GM15510 (cell line): ENCODE results near the gene PLEKHG3.

Source experiments
- POLR2A ChIP-seq: IDR thresholded peaks from 3 replicates; pipeline ENCODE4 v1.6.1; 2011; ENCODE audit warnings: borderline replicate concordance; ENCODE audit not compliant: insufficient read length; ENCODE audit errors: extremely low read depth

The PLEKHG3 gene

DNA sequence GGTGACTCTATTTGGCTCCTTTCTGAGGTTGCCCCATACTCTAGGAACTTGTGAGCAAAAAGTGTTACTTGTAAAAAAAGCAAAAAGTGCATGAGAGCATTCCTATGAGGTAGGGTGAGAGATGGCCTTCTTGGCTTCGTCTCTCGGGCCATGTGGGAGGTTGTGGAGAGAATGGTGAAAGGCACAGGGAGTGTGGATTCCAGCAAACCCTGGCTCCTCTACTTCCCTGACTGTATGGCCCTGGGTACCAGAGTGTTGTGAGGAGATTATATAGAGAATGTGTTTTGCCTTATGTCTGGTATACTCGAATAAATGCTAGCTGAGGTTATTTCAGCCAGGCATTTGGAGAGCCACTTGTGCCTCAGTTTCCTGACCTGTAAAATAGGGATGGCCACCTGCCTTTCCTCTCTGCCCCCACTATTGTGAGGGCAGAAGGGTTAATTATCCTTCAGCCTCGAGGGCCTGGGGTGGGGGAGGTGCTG, 11.0 kb downstream of the PLEKHG3 start:
- TF ChIP-seq POLR2A: no peak

DNA sequence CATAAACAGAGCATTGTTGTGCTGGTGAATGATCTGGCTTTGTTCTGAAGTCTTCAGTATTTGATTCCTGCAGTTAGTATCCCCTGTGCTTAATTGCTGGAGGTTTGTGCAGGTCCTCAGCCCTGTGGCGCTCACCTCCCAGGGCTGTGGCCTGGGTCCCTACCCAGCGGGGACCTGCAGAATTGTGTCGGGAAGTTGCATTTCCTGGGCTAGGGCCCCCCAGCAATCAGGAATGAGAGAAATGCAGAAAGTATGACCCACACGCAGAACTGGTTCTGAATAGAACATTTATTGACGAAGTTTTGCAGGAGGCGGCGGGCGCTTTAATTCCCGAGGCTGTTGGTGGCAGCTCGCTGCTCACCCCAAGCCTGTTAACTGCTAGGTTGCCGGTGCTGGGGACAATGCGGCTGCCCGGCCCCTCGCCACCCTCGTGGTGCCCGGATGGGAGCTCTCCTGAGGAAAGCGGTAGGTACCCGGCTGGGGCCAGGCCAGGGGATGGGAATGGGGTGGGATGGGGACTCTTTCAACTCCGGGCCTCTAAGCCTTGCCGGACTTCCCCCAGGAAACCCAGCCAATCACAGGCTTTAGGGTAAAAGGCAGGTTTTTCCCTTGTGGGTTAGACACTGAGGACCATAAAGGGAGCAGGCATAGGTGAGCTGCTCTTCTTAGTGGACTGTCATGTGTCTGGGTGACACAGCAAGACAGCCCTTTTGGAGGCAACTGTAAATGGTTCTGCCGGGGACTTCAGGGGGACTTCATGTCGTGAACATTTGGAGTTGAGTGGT, 11.6 kb downstream of the PLEKHG3 start:
- TF ChIP-seq POLR2A: no peak

DNA sequence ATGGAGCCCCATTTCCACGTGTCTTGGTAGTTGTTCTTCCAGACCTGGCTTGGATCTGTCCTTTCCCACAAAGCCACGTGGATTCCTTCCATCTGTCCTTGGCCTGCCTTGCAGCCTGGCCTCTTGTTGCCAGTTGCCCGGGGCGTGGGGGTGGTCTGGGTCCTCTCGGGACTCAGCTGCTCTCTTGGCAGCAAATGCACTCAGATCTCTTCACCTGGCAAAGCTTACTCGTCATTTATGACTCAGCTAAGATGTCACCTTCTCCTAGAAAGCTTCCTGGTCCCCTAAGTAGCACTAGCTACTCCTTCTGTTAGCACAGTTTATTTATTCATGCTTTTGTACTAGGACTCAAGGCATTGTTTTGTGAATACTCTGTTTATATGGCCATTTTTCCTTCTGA, 13.6 kb downstream of the PLEKHG3 start:
- no peak for TF ChIP-seq POLR2A

DNA sequence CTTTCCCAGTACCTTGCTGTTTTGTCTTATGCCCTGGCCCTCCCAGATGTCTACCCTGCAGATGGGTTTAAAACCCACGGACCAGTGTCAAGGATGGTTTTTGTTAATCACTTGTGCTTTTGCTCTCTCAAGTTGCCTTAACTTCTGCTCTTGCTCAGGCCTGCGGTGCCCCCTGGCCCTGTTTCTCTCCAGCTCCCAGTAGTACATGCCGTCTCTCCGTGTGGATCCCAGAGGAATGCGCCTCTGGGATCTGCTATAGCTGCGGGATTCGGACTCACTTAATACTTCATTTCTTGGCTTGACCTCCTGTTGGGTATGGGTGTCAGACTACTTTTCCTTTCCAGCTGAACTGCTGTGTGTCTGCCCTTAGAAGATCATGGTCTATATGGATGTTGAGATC, 14.5 kb downstream of the PLEKHG3 start:
- no peak for TF ChIP-seq POLR2A

DNA sequence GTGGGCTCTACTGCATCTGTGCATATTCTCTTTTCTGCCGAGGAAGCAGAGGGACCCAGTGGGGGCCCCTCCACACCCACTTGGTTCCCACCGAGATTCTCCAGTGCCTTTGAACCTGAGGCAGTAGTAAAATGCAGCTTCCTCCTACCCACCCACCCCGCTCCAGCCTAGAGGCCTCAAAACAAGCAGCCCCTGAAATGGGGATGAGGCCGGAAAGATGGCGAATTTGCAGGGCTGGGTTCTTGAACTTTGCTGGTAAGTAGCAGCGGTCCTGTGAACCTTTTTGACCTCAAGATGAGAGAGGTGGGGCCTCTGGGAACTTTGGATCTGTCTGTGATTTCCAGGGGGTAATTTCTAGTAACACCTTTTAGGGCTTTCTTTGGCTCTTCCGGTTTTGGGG, 15.4 kb downstream of the PLEKHG3 start:
- TF ChIP-seq POLR2A: no peak

DNA sequence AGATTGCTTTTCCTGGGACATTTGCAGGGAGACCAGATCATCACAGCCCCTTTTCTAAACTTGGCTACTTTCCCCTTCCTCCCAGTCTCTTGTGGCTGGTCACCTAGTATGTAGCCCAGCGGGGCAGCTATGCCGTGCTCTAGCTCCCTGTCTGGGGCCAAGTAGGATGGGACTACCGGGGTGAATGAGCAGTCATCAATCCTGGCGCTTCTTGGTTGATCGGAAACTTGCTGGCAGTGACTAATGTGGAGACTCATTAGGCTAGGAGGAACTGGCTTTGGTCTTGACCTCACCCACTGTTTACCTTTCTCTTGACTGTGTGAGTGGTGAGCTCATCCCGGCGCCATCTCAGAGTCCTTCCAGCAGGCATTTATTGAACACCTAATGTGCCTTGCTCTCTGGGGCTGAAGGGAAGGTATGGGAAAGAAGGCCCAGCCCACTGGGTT, 15.9 kb downstream of the PLEKHG3 start:
- TF ChIP-seq POLR2A: no peak

DNA sequence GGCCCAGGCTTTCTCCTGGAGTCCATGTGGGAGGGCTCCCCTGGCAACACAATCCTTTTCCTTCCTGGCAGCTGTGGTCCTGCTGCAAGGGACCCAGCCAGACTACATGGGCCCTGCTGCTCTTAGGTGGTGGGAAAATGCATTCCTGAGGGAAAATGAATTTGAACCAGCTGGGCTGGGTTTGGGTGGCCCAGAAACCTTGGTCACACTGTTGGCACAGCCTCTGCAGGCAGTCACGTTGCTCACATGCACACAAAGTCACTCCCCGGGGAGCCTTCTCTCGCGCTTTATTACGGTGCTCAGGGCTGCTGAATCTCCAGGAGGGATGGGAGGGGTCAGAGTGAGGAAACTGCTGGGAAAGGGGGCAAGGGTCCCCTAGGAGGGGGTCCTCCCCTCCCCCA, 17.2 kb downstream of the PLEKHG3 start:
- TF ChIP-seq POLR2A: no peak

DNA sequence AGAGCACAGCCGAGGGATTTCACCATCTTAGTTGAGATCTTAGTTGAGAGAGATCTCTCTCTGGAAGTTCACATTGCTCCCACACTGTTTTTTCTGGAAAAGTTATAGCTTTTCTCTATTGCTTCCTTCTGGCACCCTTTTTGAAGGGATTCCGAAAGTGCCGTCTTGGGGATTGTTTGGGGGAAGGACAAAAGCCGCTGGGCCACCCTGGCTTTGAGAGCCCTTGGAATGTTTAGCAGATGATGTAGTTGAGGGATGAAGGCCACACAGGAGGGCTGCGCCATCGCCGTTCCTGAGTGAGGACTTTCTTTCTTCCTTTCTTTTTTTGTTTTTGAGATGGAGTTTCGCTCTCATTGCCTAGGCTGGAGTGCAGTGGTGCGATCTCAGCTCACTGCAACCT, 17.7 kb downstream of the PLEKHG3 start:
- TF ChIP-seq POLR2A: no peak

DNA sequence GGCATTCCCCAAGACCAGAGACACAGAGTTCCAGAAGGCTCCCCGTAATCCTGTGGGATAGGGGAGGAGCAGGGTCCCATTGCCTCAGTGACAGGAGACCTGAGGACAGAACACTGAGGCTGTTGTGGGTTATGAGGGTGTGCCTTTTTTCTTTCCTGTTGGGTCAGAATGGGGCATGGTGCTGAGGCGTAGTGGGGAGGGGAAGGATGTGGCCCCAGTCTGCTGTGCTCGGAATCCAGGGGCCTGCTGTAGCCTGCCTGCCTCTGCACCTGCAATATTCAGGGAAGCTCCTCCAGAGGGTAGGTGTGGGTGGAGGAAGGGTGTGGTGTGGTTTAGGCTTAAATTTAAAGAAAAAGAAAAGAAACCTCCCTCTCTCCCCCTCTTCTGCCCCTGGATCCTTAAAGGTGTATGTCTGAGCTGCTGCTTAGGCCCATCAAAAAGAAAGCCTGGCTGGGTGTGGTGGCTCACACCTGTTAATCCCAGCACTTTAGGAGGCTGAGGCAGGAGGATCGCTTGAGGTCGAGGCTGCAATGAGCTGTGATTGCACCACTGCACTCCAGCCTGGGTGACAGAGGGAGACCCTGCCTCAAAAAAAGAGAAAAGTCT, 18.7 kb downstream of the PLEKHG3 start:
- TF ChIP-seq POLR2A: no peak

DNA sequence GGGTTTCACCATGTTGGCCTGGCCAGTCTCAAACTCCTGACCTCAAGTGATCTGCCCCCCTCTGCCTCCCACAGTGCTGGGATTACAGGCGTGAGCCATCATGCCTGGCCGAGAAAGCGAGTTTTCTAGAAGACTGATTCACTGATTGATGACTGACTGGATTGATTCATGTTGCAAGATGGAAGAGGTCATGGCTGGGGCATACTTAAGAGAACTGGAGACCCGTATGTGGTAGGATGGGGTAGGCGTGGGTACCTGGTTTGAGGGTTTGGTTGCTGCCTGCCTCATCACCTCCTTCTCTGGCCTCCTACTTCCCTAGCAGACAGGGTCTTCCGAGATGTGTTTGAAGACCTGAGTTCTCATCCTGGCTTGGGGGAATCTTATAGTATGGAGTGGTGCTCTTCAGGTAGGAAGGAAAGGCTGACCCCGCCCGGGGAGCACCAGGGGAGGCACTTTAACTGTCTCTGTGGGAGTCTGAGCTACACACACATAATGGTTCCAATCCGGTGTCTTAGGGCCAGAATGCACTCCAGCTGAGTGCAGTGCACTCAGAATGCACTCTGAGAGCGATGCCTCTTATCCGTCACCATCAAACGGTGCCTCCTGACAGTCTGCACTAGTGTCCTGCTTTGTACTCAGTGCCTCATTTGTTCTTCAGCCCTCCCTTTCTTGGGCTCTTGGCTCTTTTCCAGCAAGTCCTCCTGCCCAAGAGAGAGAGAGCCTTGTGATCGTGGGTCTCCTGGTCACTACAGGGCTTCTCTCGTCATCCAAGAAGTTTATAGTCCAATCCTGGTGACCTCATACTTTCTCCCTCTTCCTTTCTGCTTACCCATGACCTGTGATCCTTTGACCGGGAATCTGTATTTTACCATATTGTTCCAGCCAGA, 19.7 kb downstream of the PLEKHG3 start:
- no peak for TF ChIP-seq POLR2A

DNA sequence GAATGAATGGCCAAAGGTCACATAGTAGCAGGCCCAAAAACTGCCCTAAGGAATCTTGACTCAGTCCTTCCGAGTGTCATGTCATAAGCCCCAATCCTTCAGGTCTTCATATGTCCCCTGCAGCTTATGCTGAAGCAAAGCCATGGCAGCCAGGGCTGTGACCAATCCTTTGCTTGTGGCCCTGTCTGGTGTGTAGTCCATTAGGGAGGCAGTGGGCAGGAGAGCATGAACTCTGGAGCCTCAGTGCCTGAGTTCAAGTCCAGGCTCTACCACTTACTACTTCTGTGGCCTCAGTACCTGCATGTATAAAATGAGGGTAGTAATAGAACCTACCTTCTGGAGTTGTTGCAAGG, 20.3 kb downstream of the PLEKHG3 start:
- no peak for TF ChIP-seq POLR2A

DNA sequence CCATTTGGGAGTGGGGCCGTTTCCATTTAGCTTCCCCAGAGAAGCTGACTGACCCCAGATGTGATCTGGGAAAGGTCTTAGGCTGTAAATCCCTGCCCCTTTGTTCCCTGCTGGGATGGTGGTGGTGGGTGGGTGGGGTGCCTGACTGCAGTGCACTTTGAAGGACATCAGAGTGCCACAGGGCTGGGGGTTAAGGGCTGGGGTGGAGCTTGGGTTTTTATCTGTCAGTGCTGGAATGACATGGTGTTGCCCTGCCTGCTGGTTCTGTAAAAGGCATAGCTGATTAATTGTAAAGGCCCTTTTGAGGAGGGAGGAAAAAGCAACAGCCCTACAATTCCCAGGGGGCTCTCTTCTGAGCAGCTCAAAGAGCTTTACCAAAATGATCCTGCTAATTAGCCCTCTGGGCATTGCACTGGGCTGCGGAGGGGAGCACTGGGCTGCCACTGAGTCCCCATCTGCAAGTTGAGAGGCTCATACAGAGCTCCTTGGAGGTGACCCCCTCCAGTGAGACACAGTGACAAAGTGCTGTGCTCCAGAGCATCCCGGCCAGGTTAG, 21.1 kb downstream of the PLEKHG3 start:
- TF ChIP-seq POLR2A: no peak

DNA sequence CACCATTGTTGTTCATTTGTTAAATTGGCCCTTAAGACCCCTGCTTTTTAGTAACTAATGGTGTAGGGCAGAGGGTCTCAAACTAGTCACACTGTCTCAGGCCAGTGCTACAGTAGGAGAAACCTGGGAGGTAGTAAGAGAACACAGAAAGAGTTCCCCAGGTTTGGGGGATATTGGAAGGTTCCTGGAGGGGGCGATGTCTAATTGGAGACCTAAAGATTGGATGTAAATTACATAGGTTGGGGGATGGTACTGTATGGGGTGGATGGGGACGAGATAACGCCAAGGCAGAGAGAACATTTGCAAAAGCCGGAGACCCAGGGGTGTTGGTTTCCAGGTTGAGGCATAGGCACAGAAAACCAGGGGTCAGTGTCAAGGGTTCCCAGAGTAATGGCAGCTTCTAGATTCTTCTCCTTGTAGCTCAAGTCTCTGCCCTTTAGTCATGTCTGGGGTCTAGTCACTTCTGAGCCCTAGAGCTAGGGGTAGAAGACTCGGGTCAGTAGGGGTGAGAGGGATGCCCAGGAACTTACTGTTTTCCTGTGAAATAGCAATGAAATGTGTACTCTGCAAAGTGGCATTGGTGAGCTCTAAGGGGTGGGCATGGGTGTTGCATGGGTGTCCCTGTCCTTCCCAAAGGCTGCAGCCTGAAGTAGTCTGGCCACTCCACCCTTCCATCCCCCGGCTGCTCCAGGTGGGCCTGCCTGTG, 21.8 kb downstream of the PLEKHG3 start:
- no peak for TF ChIP-seq POLR2A

DNA sequence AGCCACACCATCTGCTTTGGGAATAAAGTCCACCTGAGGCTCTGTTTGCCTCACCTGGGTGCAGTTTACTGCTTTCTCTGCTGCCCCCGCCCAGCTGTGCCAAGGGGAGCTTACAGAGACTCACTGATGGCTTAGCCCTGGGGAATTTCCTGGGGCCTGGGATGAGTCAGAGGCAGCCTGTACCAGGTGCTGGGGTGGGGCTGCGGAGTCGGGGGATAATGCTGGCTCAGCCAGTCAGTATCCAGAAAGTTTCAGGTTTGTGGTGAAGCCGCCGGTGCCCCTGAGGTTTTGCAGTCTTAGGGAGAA, 22.3 kb downstream of the PLEKHG3 start:
- TF ChIP-seq POLR2A: no peak
